ENCODE data around the gene ANGEL1.

The ANGEL1 gene

GRCh38 chr14:76830556-76830955 lies 17.9 kb upstream of the ANGEL1 start:
- H3K4me3 ChIP-seq (ENCODE audit: low read depth, low read length), result no peak overlapping the region
- TF ChIP-seq, protein P1, sequence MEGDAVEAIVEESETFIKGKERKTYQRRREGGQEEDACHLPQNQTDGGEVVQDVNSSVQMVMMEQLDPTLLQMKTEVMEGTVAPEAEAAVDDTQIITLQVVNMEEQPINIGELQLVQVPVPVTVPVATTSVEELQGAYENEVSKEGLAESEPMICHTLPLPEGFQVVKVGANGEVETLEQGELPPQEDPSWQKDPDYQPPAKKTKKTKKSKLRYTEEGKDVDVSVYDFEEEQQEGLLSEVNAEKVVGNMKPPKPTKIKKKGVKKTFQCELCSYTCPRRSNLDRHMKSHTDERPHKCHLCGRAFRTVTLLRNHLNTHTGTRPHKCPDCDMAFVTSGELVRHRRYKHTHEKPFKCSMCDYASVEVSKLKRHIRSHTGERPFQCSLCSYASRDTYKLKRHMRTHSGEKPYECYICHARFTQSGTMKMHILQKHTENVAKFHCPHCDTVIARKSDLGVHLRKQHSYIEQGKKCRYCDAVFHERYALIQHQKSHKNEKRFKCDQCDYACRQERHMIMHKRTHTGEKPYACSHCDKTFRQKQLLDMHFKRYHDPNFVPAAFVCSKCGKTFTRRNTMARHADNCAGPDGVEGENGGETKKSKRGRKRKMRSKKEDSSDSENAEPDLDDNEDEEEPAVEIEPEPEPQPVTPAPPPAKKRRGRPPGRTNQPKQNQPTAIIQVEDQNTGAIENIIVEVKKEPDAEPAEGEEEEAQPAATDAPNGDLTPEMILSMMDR (IDR thresholded peaks at IDR 0.05; ENCODE audit: low read depth, low read length), result no peak

DNA sequence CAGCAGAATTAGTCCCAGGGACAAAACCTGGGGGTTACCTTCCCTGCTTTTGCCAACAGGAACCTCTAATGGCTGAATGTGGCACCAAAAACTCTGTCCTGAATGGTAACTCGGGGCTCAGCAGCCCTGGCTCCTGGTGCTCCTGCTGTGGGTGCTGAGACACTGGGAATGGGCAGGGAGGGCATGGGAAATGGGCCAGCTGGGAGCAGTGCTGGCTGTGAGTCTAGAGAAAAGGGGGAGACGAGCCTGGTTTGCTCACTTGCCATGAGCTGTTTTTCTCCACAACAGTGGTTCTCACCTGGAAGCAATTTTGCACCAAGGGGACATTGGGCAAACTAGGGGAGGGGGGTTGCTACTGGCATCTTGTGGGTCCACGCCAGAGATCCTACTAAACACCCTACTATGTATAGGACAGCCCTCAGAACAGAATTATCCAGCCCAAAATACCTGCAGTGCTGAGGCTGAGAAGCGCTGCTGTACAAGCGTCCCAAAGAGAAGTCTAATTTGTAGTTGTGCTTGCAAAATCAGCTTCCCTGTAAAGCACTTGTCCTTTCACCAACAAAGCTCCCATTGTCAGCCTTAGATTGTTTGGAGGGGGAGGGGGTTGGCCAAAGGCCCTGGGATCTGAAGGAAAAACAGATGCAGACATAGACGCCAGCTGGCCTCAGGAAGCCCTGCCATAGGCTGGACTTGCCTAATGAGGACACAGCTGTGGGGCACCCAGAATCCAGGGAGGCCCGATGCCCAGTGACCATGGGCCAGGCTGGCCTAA lies 17.2 kb upstream of the ANGEL1 start:
- H3K4me3 ChIP-seq (ENCODE audit: low read depth, low read length), result no peak overlapping the region
- TF ChIP-seq, protein P1 (IDR thresholded peaks at IDR 0.05; ENCODE audit: low read depth, low read length), result no peak

GRCh38 chr14:76829013-76829365 lies 16.3 kb upstream of the ANGEL1 start:
- TF ChIP-seq, protein P1 (IDR thresholded peaks at IDR 0.05; ENCODE audit: low read depth, low read length), result no peak
- H3K4me3 ChIP-seq (ENCODE audit: low read depth, low read length), result no peak overlapping the region

- TF ChIP-seq, protein P1 (IDR thresholded peaks at IDR 0.05; ENCODE audit: low read depth, low read length), result no peak
- H3K4me3 ChIP-seq (ENCODE audit: low read depth, low read length), result peak overlapping the region; percentile 33; the same call in 1 of the 2 replicates
Observed at GRCh38 chr14:76828339-76829012, 15.8 kb upstream of the ANGEL1 start.

- peak overlapping the region; percentile 33; the same call in 1 of the 2 replicates for H3K4me3 ChIP-seq (ENCODE audit: low read depth, low read length)
- TF ChIP-seq, protein P1 (IDR thresholded peaks at IDR 0.05; ENCODE audit: low read depth, low read length), result no peak
Observed at GRCh38 chr14:76827696-76828296, 15.1 kb upstream of the ANGEL1 start.

DNA sequence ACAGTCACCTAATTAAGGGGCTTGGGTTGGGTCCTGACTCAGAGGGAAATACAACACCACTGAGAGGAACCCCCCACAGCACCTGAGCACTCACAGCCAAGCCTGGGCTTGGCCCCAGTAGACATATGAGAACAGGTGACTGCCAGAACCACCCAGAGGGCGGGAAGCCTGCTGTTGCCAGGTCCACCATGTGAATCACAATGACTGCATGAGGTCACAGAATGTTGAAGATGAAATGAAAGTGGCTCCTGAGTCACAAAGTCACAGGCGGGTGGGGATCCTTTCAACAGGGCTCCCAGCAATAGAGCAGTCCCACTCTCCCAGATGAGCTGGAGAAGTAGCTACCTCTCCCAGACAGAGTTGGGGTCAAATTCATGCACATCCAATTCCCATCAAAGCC lies 13.4 kb upstream of the ANGEL1 start, which contains the start of gene LRRC74A:
Gene LRRC74A, plus strand, starts transcription at position 287 of the 400 bp plus-strand sequence. CDS start 290 bp downstream, outside the sequence.
- TF ChIP-seq, protein P1 (IDR thresholded peaks at IDR 0.05; ENCODE audit: low read depth, low read length), result no peak
- no peak within 1 kb of the TSS for H3K4me3 ChIP-seq (ENCODE audit: low read depth, low read length)

GRCh38 chr14:76820700-76821099 lies 8.0 kb upstream of the ANGEL1 start:
- TF ChIP-seq, protein P1 (IDR thresholded peaks at IDR 0.05; ENCODE audit: low read depth, low read length), result no peak
- H3K4me3 ChIP-seq (ENCODE audit: low read depth, low read length), result no peak overlapping the region

Data from WI38 (cell line).